WERI-Rb-1 (cell line): Measurements from ENCODE around the gene WRAP73.
A peak's percentile ranks its signal among the peaks of the same experiment; 100 is the strongest.

Experiments used
- DNase-seq: peaks from one replicate; pipeline ENCODE4 v3.0.0-alpha.2; 2020
- H3K27ac ChIP-seq: fragments of 250-450 bp; sonication (Bioruptor Pico); 2 replicates; pipeline ENCODE4 v1.5.1; 2020; ENCODE audit warnings: mild to moderate bottlenecking, moderate library complexity
- H3K27me3 ChIP-seq: fragments of 250-450 bp; sonication (Bioruptor Pico); 2 replicates; pipeline ENCODE4 v1.5.1; 2021; ENCODE audit warnings: mild to moderate bottlenecking, low read depth, moderate library complexity; ENCODE audit not compliant: insufficient read depth, severe bottlenecking
- H3K36me3 ChIP-seq: fragments of 250-450 bp; sonication (Bioruptor Pico); 2 replicates; pipeline ENCODE4 v1.5.1; 2020; ENCODE audit warnings: mild to moderate bottlenecking, moderate library complexity
- H3K4me3 ChIP-seq: 2 replicates; pipeline ENCODE4 v1.5.1; 2011; ENCODE audit warnings: low read depth, mild to moderate bottlenecking, control low read depth, low read length
- H3K9me3 ChIP-seq: fragments of 250-450 bp; sonication (Bioruptor Pico); 2 replicates; pipeline ENCODE4 v1.5.1; 2021; ENCODE audit warnings: mild to moderate bottlenecking, moderate library complexity; ENCODE audit not compliant: severe bottlenecking
- CTCF ChIP-seq: IDR thresholded peaks from 2 replicates; pipeline ENCODE4 v1.5.1; 2011; ENCODE audit warnings: low read depth, mild to moderate bottlenecking, control low read depth, inconsistent platforms, low read length

The WRAP73 gene

GRCh38 chr1:3651026-3651929, 1.4 kb upstream of the WRAP73 start:
- Histone ChIP-seq H3K27ac (peak overlapping the region; percentile 95), H3K27me3 (no peaks in the 10 kb centered on the region), H3K36me3 (peaks cover 36% of the 10 kb centered on the region), H3K9me3 (peaks cover 9% of the 10 kb centered on the region), H3K4me3 (no peak overlapping the region)
- no peak for DNase-seq
- no peak for TF ChIP-seq CTCF

DNA sequence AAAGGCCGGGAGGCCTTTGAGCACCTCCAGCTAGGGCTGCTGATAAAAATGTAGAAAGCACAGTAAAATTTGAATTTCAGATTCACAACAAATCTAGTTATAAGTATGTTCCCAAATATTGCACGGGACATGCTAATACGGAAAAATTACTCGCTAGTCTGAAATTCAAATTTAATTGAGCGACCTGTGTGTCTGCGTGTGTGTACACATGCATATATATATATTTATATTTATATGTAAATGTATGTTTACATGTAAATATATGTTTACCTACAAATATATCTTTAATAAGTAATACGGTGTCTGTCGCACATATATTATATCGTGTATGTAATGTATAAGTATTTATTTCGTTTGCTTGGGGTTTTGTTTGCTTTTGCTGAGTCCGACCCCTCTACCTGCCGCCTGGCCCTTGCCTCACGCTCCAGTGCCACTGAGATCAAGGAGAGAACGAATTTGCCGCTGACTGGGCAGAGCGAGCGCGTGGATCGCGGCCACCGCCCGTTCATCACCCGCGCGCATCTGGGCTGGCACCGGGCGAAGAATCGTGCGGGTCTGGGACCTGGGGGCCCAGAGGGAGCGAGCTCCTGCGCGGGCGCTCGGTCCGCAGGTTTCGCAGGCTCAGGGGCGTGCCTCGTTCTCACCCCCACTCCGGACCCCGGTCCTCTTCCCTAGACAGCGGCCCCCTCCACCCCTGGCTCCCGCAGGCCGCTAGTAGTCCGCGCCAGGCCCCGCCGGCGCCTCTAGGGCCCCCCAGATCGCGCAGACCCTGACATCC, 534 bp upstream of the WRAP73 start:
- Histone ChIP-seq H3K9me3 (peaks cover 9% of the 10 kb centered on the region), H3K36me3 (peaks cover 41% of the 10 kb centered on the region), H3K27me3 (no peaks in the 10 kb centered on the region), H3K27ac (no peak overlapping the region), H3K4me3 (peak overlapping the region; percentile 94; the same call in 1 of the 2 replicates)
- TF ChIP-seq CTCF, result no peak
- no peak for DNase-seq

GRCh38 chr1:3646596-3646995, 3.3 kb downstream of the WRAP73 start:
- no peaks in the 10 kb centered on the region for H3K27me3 ChIP-seq
- TF ChIP-seq CTCF, result no peak
- H3K36me3 ChIP-seq, result peaks cover 37% of the 10 kb centered on the region
- H3K4me3 ChIP-seq, result no peak overlapping the region
- H3K9me3 ChIP-seq, result peaks cover 9% of the 10 kb centered on the region
- H3K27ac ChIP-seq, result no peak overlapping the region
- no peak for DNase-seq

- Histone ChIP-seq H3K27me3 (no peaks in the 10 kb centered on the region), H3K4me3 (no peak overlapping the region), H3K36me3 (peaks cover 37% of the 10 kb centered on the region), H3K9me3 (peaks cover 4% of the 10 kb centered on the region), H3K27ac (no peak overlapping the region)
- TF ChIP-seq CTCF, result no peak
- DNase-seq, result no peak
Observed at GRCh38 chr1:3645666-3646355, 4.1 kb downstream of the WRAP73 start.

- H3K36me3 ChIP-seq, result peaks cover 37% of the 10 kb centered on the region
- H3K27me3 ChIP-seq, result no peaks in the 10 kb centered on the region
- DNase-seq, result no peak
- TF ChIP-seq CTCF, result no peak
- H3K4me3 ChIP-seq, result no peak overlapping the region
- H3K9me3 ChIP-seq, result no peaks in the 10 kb centered on the region
- no peak overlapping the region for H3K27ac ChIP-seq
Observed at GRCh38 chr1:3645247-3645646, 4.7 kb downstream of the WRAP73 start.
